MM.1S (cell line): ENCODE results near the gene CPN2.

Experiments used
- DNase-seq: peaks from one replicate; pipeline ENCODE4 v3.0.0-alpha.2; 2015
- H2AFZ ChIP-seq: fragments of 300-600 bp; sonication (generic); 2 replicates; pipeline ENCODE4 v1.6.0; 2016; ENCODE audit warnings: antibody characterized with exemption, low read length
- H3F3A ChIP-seq: fragments of 300-600 bp; sonication (generic); 2 replicates; pipeline ENCODE4 v1.6.1; 2016; ENCODE audit warnings: mild to moderate bottlenecking, antibody characterized with exemption, low read length, moderate library complexity, mixed read lengths; ENCODE audit not compliant: insufficient read depth
- H3K27ac ChIP-seq: fragments of 300-600 bp; sonication (generic); 2 replicates; pipeline ENCODE4 v1.5.1; 2016; ENCODE audit warnings: mild to moderate bottlenecking, low read length
- H3K27me3 ChIP-seq: fragments of 300-600 bp; sonication (generic); replicated peaks from 2 replicates; pipeline ENCODE4 v1.6.0; 2016; ENCODE audit warnings: low read length; ENCODE audit not compliant: insufficient read depth
- H3K36me3 ChIP-seq: fragments of 300-600 bp; sonication (generic); replicated peaks from 2 replicates; pipeline ENCODE4 v1.6.1; 2016; ENCODE audit warnings: mild to moderate bottlenecking, low read length, mixed read lengths; ENCODE audit not compliant: insufficient read depth
- H3K4me1 ChIP-seq: fragments of 300-600 bp; sonication (generic); 2 replicates; pipeline ENCODE4 v1.6.1; 2016; ENCODE audit warnings: low read length, mixed read lengths
- H3K4me2 ChIP-seq: fragments of 300-600 bp; sonication (generic); 2 replicates; pipeline ENCODE4 v1.6.0; 2016; ENCODE audit warnings: low read depth, low read length
- H3K4me3 ChIP-seq: fragments of 300-600 bp; sonication (generic); 2 replicates; pipeline ENCODE4 v1.5.1; 2016; ENCODE audit warnings: low read length, mixed read lengths
- H3K79me2 ChIP-seq: fragments of 300-600 bp; sonication (generic); 2 replicates; pipeline ENCODE4 v1.6.1; 2016; ENCODE audit warnings: mixed run types, low read length, mixed read lengths
- H3K9ac ChIP-seq: fragments of 300-600 bp; sonication (generic); 2 replicates; pipeline ENCODE4 v1.6.1; 2016; ENCODE audit warnings: low read length, mixed read lengths
- H3K9me2 ChIP-seq: fragments of 300-600 bp; sonication (generic); replicated peaks from 2 replicates; pipeline ENCODE4 v1.6.1; 2016; ENCODE audit warnings: mild to moderate bottlenecking, low read length, mixed read lengths; ENCODE audit not compliant: insufficient read depth
- H3K9me3 ChIP-seq: fragments of 300-600 bp; sonication (generic); replicated peaks from 2 replicates; pipeline ENCODE4 v1.6.1; 2016; ENCODE audit warnings: mild to moderate bottlenecking, low read length, mixed read lengths; ENCODE audit not compliant: insufficient read depth
- H4K20me1 ChIP-seq: fragments of 300-600 bp; sonication (generic); 2 replicates; pipeline ENCODE4 v1.6.1; 2016; ENCODE audit warnings: mild to moderate bottlenecking, low read length, moderate library complexity, mixed read lengths; ENCODE audit not compliant: insufficient read depth
- EZH2 ChIP-seq: fragments of 300-600 bp; sonication (generic); optimal IDR thresholded peaks from 2 replicates; pipeline ENCODE3; 2017; ENCODE audit warnings: low read depth, mild to moderate bottlenecking, antibody characterized with exemption, low read length, mixed read lengths
- EZH2phosphoT487 ChIP-seq: fragments of 300-600 bp; sonication (generic); IDR thresholded peaks from 2 replicates; pipeline ENCODE4 v1.6.1; 2018; ENCODE audit warnings: antibody characterized with exemption, low read length
- TF ChIP-seq, protein P1 (sequence below): fragments of 300-600 bp; sonication (generic); IDR thresholded peaks from 2 replicates; pipeline ENCODE4 v1.5.1; 2016; ENCODE audit warnings: antibody characterized with exemption, low read length, mixed read lengths

CPN2 gene

GRCh38 chr3:194322678-194323211, 28.4 kb downstream of the CPN2 start:
- Histone ChIP-seq H4K20me1 (no peaks in the 10 kb centered on the region), H2AFZ (no peak overlapping the region), H3F3A (peaks cover 7% of the 10 kb centered on the region), H3K9me2 (no peaks in the 10 kb centered on the region), H3K27me3 (no peaks in the 10 kb centered on the region), H3K4me3 (no peak overlapping the region), H3K36me3 (no peaks in the 10 kb centered on the region), H3K9me3 (no peaks in the 10 kb centered on the region), H3K4me2 (no peak overlapping the region), H3K27ac (no peak overlapping the region), H3K4me1 (no peaks in the 10 kb centered on the region), H3K79me2 (no peaks in the 10 kb centered on the region), H3K9ac (no peak overlapping the region)
- no peak for DNase-seq
- no peak for TF ChIP-seq EZH2phosphoT487

GRCh38 chr3:194321693-194322640, 29.2 kb downstream of the CPN2 start:
- Histone ChIP-seq H3K36me3 (no peaks in the 10 kb centered on the region), H3K9me2 (no peaks in the 10 kb centered on the region), H4K20me1 (no peaks in the 10 kb centered on the region), H3K27me3 (no peaks in the 10 kb centered on the region), H3K4me3 (no peak overlapping the region), H3K4me2 (no peak overlapping the region), H3F3A (peaks cover 2% of the 10 kb centered on the region), H3K4me1 (no peaks in the 10 kb centered on the region), H3K27ac (no peak overlapping the region), H3K79me2 (no peaks in the 10 kb centered on the region), H3K9ac (no peak overlapping the region), H3K9me3 (no peaks in the 10 kb centered on the region), H2AFZ (no peak overlapping the region)
- no peak for DNase-seq
- TF ChIP-seq EZH2 (no peak), EZH2phosphoT487 (no peak)
- TF ChIP-seq, protein P1, sequence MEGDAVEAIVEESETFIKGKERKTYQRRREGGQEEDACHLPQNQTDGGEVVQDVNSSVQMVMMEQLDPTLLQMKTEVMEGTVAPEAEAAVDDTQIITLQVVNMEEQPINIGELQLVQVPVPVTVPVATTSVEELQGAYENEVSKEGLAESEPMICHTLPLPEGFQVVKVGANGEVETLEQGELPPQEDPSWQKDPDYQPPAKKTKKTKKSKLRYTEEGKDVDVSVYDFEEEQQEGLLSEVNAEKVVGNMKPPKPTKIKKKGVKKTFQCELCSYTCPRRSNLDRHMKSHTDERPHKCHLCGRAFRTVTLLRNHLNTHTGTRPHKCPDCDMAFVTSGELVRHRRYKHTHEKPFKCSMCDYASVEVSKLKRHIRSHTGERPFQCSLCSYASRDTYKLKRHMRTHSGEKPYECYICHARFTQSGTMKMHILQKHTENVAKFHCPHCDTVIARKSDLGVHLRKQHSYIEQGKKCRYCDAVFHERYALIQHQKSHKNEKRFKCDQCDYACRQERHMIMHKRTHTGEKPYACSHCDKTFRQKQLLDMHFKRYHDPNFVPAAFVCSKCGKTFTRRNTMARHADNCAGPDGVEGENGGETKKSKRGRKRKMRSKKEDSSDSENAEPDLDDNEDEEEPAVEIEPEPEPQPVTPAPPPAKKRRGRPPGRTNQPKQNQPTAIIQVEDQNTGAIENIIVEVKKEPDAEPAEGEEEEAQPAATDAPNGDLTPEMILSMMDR, result no peak

GRCh38 chr3:194320744-194321243, 30.3 kb downstream of the CPN2 start:
- no peaks in the 10 kb centered on the region for H4K20me1 ChIP-seq
- no peaks in the 10 kb centered on the region for H3K9me3 ChIP-seq
- no peaks in the 10 kb centered on the region for H3K36me3 ChIP-seq
- H3K9ac ChIP-seq, result no peak overlapping the region
- no peak overlapping the region for H3K27ac ChIP-seq
- no peak for DNase-seq
- no peak overlapping the region for H2AFZ ChIP-seq
- H3K79me2 ChIP-seq, result no peaks in the 10 kb centered on the region
- H3K27me3 ChIP-seq, result no peaks in the 10 kb centered on the region
- no peak overlapping the region for H3K4me2 ChIP-seq
- no peak overlapping the region for H3K4me3 ChIP-seq
- no peaks in the 10 kb centered on the region for H3K4me1 ChIP-seq
- TF ChIP-seq, protein P1, result no peak
- no peak for TF ChIP-seq EZH2
- no peak for TF ChIP-seq EZH2phosphoT487
- H3K9me2 ChIP-seq, result no peaks in the 10 kb centered on the region
- no peaks in the 10 kb centered on the region for H3F3A ChIP-seq
